Keratinocyte (primary cell): ENCODE data around the gene IGSF23. TPM values are rescaled to one million over a fixed set of nuclear protein-coding genes. Genes with fewer than 3 reads are reported as not detected.

ENCODE experiments used
- DNase-seq: peaks from one replicate; pipeline ENCODE4 v3.0.0-alpha.2; 2011; ENCODE audit warnings: low read depth, missing footprints, low spot score
- FAIRE-seq: peaks from 2 replicates; lab custom pipeline; 2011; peaks lifted over from hg19 to GRCh38; lab: Jason Lieb, UNC
- H2AFZ ChIP-seq: 2 replicates; pipeline ENCODE4 v1.6.0; 2012; ENCODE audit warnings: low read length, control low read depth, inconsistent platforms; ENCODE audit not compliant: control insufficient read depth
- H3K27ac ChIP-seq: 2 replicates; pipeline ENCODE4 v1.5.1; 2011; ENCODE audit warnings: low read length; ENCODE audit not compliant: control insufficient read depth, insufficient read depth
- H3K27me3 ChIP-seq: 3 replicates; pipeline ENCODE4 v1.6.0; 2011; ENCODE audit warnings: low read length; ENCODE audit not compliant: control insufficient read depth, insufficient read depth; ENCODE audit errors: extremely low read depth
- H3K36me3 ChIP-seq, 2 experiments: 2 replicates in 1 of 2; 3 replicates in 1 of 2; pipeline ENCODE4 v1.5.1; 2011; ENCODE audit warnings: low read length in 2 of 2, mild to moderate bottlenecking in 1 of 2; ENCODE audit not compliant: control insufficient read depth in 2 of 2, insufficient read depth in 2 of 2; ENCODE audit errors: extremely low read depth in 1 of 2
- H3K4me1 ChIP-seq: 3 replicates; pipeline ENCODE4 v1.5.1; 2011; ENCODE audit warnings: low read length; ENCODE audit not compliant: control insufficient read depth, insufficient read depth; ENCODE audit errors: extremely low read depth
- H3K4me2 ChIP-seq: 3 replicates; pipeline ENCODE4 v1.6.0; 2011; ENCODE audit warnings: low read depth, low read length; ENCODE audit not compliant: control insufficient read depth, insufficient read depth; ENCODE audit errors: extremely low read depth
- H3K4me3 ChIP-seq, 3 experiments: fragments of 200-600 bp in 1 of 3; sonication (generic) in 1 of 3; 2 replicates in 2 of 3; 3 replicates in 1 of 3; pipeline ENCODE4 v1.5.1; 2011 to 2016; ENCODE audit warnings: low read length in 3 of 3, mild to moderate bottlenecking in 3 of 3, control low read depth in 2 of 3, inconsistent platforms in 1 of 3, low read depth in 1 of 3, mixed read lengths in 1 of 3, mixed run types in 1 of 3, moderate library complexity in 1 of 3; ENCODE audit not compliant: control insufficient read depth in 2 of 3, insufficient read depth in 2 of 3; ENCODE audit errors: extremely low read depth in 1 of 3
- H3K79me2 ChIP-seq: 2 replicates; pipeline ENCODE4 v1.6.0; 2012; ENCODE audit warnings: low read length; ENCODE audit not compliant: control insufficient read depth, insufficient read depth
- H3K9ac ChIP-seq: 3 replicates; pipeline ENCODE4 v1.6.0; 2011; ENCODE audit warnings: low read length; ENCODE audit not compliant: control insufficient read depth, insufficient read depth; ENCODE audit errors: extremely low read depth
- H3K9me1 ChIP-seq: 3 replicates; pipeline ENCODE4 v1.6.0; 2011; ENCODE audit warnings: low read length; ENCODE audit not compliant: control insufficient read depth, insufficient read depth; ENCODE audit errors: extremely low read depth
- H3K9me3 ChIP-seq: 2 replicates; pipeline ENCODE4 v1.5.1; 2012; ENCODE audit warnings: low read depth, low read length; ENCODE audit not compliant: control insufficient read depth
- H4K20me1 ChIP-seq: 3 replicates; pipeline ENCODE4 v1.6.0; 2011; ENCODE audit warnings: low read length; ENCODE audit not compliant: control insufficient read depth, insufficient read depth; ENCODE audit errors: extremely low read depth
- EZH2 ChIP-seq: IDR thresholded peaks from one replicate; pipeline ENCODE4 v1.6.1; 2012; ENCODE audit warnings: inconsistent platforms, mild to moderate bottlenecking, low read length, moderate library complexity
- dilution Hi-C: fragments of 300-500 bp; cut with MboI; formaldehyde crosslinking; loops from one replicate; pipeline ENCODE4 v1.7.0; 2020; ENCODE audit warnings: low sequenced_read_pairs; ENCODE audit not compliant: extremely low pct_ligation_motif_present
- polyA plus RNA-seq, 5 experiments: library from polyadenylated mRNA; depleted of rRNA in 3 of 5; stranded (reverse) in 3 of 5; stranded (forward) in 1 of 5; unstranded in 1 of 5; fragments of >200 nt; gene quantifications; 1 replicate in 1 of 5; 2 replicates in 3 of 5; 3 replicates in 1 of 5; pipeline versions ENCODE4 v1.2.1 to v1.2.3, GENCODE V29; 2011 to 2012; ENCODE audit warnings: missing spikeins in 2 of 5, low read depth in 1 of 5, low replicate concordance in 1 of 5
- TF ChIP-seq, protein P1 (sequence below), 3 experiments: IDR thresholded peaks in 1 of 3; conservative IDR thresholded peaks in 1 of 3; optimal IDR thresholded peaks in 1 of 3; 2 replicates in 2 of 3; 3 replicates in 1 of 3; pipeline versions ENCODE3 to v1.5.1; 2011; ENCODE audit warnings: low read length in 3 of 3, mild to moderate bottlenecking in 3 of 3, moderate library complexity in 2 of 3, control low read depth in 1 of 3, inconsistent platforms in 1 of 3; ENCODE audit not compliant: insufficient read depth in 2 of 3; ENCODE audit errors: extremely low read depth in 1 of 3

IGSF23 gene
- polyA plus RNA-seq, 1 donor (not counting 4 experiments of a cell fraction or from before 2014, with no cell fraction given), result 0.07 TPM

DNA sequence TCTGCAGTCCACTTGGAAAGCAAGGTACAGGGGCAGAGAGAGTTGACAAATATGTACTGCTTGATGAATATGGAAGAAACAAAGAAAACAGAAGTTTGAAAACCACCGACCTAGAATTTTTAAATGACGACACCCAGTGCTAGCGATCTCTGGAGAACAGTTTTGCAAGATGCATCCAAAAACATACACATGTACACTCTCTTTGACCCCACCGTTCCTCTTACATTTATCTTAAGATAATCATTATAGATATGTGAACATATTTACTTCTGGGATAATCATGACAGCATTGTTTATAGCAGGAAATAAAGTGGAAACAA is 40.8 kb upstream of the IGSF23 start:
- no peak for TF ChIP-seq EZH2
- TF ChIP-seq, protein P1, sequence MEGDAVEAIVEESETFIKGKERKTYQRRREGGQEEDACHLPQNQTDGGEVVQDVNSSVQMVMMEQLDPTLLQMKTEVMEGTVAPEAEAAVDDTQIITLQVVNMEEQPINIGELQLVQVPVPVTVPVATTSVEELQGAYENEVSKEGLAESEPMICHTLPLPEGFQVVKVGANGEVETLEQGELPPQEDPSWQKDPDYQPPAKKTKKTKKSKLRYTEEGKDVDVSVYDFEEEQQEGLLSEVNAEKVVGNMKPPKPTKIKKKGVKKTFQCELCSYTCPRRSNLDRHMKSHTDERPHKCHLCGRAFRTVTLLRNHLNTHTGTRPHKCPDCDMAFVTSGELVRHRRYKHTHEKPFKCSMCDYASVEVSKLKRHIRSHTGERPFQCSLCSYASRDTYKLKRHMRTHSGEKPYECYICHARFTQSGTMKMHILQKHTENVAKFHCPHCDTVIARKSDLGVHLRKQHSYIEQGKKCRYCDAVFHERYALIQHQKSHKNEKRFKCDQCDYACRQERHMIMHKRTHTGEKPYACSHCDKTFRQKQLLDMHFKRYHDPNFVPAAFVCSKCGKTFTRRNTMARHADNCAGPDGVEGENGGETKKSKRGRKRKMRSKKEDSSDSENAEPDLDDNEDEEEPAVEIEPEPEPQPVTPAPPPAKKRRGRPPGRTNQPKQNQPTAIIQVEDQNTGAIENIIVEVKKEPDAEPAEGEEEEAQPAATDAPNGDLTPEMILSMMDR (optimal IDR thresholded peaks at IDR 0.05 in 1 of 3, IDR thresholded peaks at IDR 0.05 in 1 of 3, conservative IDR thresholded peaks at IDR 0.05 in 1 of 3; ENCODE audit: extremely low read depth in 1 of 3, insufficient read depth in 2 of 3, low read length in 3 of 3), result no peak
- Histone ChIP-seq H2AFZ (no peak overlapping the region), H4K20me1 (no peaks in the 10 kb centered on the region), H3K9me1 (no peaks in the 10 kb centered on the region), H3K79me2 (no peaks in the 10 kb centered on the region), H3K9me3 (no peaks in the 10 kb centered on the region), H3K9ac (no peak overlapping the region), H3K27me3 (peaks cover 5% of the 10 kb centered on the region), H3K4me3 (no peak overlapping the region), H3K27ac (no peak overlapping the region), H3K4me1 (no peaks in the 10 kb centered on the region), H3K4me2 (no peak overlapping the region), H3K36me3 (no peaks in the 10 kb centered on the region)
- DNase-seq (no peak), FAIRE-seq (no peak)
- dilution Hi-C loops, result no loop called here

DNA sequence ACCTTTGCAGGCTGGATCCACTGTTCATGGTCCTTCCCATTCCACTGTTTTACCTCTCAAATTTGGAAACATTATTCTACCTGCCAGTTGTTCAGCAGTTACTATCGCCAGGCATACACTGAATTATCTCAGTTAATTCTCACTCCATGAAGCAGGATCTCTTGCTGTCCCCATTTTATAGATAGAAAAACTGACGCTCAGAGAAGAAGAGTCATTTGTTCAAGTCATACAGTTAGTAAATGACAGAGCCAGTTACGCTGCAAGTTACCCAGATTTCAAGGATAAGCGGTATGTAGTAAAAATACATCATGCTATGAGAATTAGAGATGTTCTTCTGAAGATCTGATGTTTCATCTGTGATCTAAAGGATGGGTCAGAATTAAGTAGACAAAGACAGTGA is 40.2 kb upstream of the IGSF23 start:
- H3K4me1 ChIP-seq, result no peaks in the 10 kb centered on the region
- no peak overlapping the region for H3K9ac ChIP-seq
- H3K9me3 ChIP-seq, result no peaks in the 10 kb centered on the region
- FAIRE-seq (no peak), DNase-seq (no peak)
- TF ChIP-seq EZH2, result no peak
- TF ChIP-seq, protein P1 (optimal IDR thresholded peaks at IDR 0.05 in 1 of 3, IDR thresholded peaks at IDR 0.05 in 1 of 3, conservative IDR thresholded peaks at IDR 0.05 in 1 of 3; ENCODE audit: extremely low read depth in 1 of 3, insufficient read depth in 2 of 3, low read length in 3 of 3), result no peak
- H3K79me2 ChIP-seq, result no peaks in the 10 kb centered on the region
- no peaks in the 10 kb centered on the region for H3K9me1 ChIP-seq
- dilution Hi-C loops, result no loop called here
- H3K36me3 ChIP-seq, result no peaks in the 10 kb centered on the region
- H4K20me1 ChIP-seq, result no peaks in the 10 kb centered on the region
- no peak overlapping the region for H3K4me2 ChIP-seq
- peaks cover 5% of the 10 kb centered on the region for H3K27me3 ChIP-seq
- H3K27ac ChIP-seq, result no peak overlapping the region
- no peak overlapping the region for H3K4me3 ChIP-seq
- H2AFZ ChIP-seq, result no peak overlapping the region
